Fibroblast of lung (primary cell): ENCODE measurements around the gene PCDHGA1. TPM values are rescaled to one million over a fixed set of nuclear protein-coding genes. Genes with fewer than 3 reads are reported as not detected.
A peak's percentile ranks its signal among the peaks of the same experiment; 100 is the strongest.

ENCODE experiments used
- DNase-seq, 2 donors: peaks; one replicate each; pipeline versions ENCODE4 v3.0.0 to v3.0.0-alpha.2; 2010; ENCODE audit warnings: low read depth in 2 of 2
- H2AFZ ChIP-seq: 2 replicates; pipeline ENCODE4 v1.5.1; 2012; ENCODE audit warnings: low read length, control low read depth, inconsistent platforms
- H3K27ac ChIP-seq: 2 replicates; pipeline ENCODE4 v1.5.1; 2011; ENCODE audit warnings: low read length, control low read depth; ENCODE audit not compliant: insufficient read depth
- H3K27me3 ChIP-seq: 2 replicates; pipeline ENCODE4 v1.5.1; 2011; ENCODE audit warnings: mild to moderate bottlenecking, low read length; ENCODE audit not compliant: control insufficient read depth, insufficient read depth
- H3K36me3 ChIP-seq: 2 replicates; pipeline ENCODE4 v1.5.1; 2011; ENCODE audit warnings: low read length; ENCODE audit not compliant: control insufficient read depth, insufficient read depth
- H3K4me1 ChIP-seq: 2 replicates; pipeline ENCODE4 v1.5.1; 2011; ENCODE audit warnings: low read length; ENCODE audit not compliant: control insufficient read depth, insufficient read depth; ENCODE audit errors: extremely low read depth
- H3K4me2 ChIP-seq: 2 replicates; pipeline ENCODE4 v1.5.1; 2011; ENCODE audit warnings: low read length, control low read depth; ENCODE audit not compliant: insufficient read depth; ENCODE audit errors: extremely low read depth
- H3K4me3 ChIP-seq, 4 experiments: fragments of 200-600 bp in 1 of 4; sonication (generic) in 1 of 4; replicated peaks in 1 of 4; 2 replicates each; pipeline ENCODE4 v1.5.1; 2011 to 2016; ENCODE audit warnings: low read length in 4 of 4, low read depth in 3 of 4, mild to moderate bottlenecking in 3 of 4, control low read depth in 2 of 4, inconsistent platforms in 1 of 4, mixed read lengths in 1 of 4; ENCODE audit not compliant: insufficient read depth in 1 of 4; ENCODE audit errors: control extremely low read depth in 1 of 4
- H3K79me2 ChIP-seq: 2 replicates; pipeline ENCODE4 v1.5.1; 2012; ENCODE audit warnings: mild to moderate bottlenecking, low read length, inconsistent platforms; ENCODE audit not compliant: control insufficient read depth, insufficient read depth
- H3K9ac ChIP-seq: 2 replicates; pipeline ENCODE4 v1.5.1; 2011; ENCODE audit warnings: mild to moderate bottlenecking, low read length, control low read depth; ENCODE audit not compliant: insufficient read depth
- H3K9me3 ChIP-seq: 2 replicates; pipeline ENCODE4 v1.5.1; 2012; ENCODE audit warnings: low read depth, low read length; ENCODE audit not compliant: control insufficient read depth, insufficient read depth
- H4K20me1 ChIP-seq: 2 replicates; pipeline ENCODE4 v1.5.1; 2011; ENCODE audit warnings: low read length; ENCODE audit not compliant: control insufficient read depth, insufficient read depth; ENCODE audit errors: extremely low read depth
- EZH2 ChIP-seq: IDR thresholded peaks from 2 replicates; pipeline ENCODE4 v1.5.1; 2012; ENCODE audit warnings: low read length, control low read depth, mild to moderate bottlenecking; ENCODE audit errors: missing control alignments
- polyA plus RNA-seq, 2 donors: library from polyadenylated mRNA; depleted of rRNA in 1 of 2; stranded (reverse) in 1 of 2; unstranded in 1 of 2; fragments of >200 nt; gene quantifications; 2 replicates each; pipeline ENCODE4 v1.2.1, GENCODE V29; 2011 to 2012; ENCODE audit warnings: missing spikeins in 1 of 2
- total RNA-seq: library from RNA; depleted of rRNA; stranded (reverse); fragments of >200 nt; gene quantifications from 2 replicates; pipeline ENCODE4 v1.2.1, GENCODE V29; 2014
- TF ChIP-seq, protein P1 (sequence below), 2 donors: IDR thresholded peaks in 1 of 2; conservative IDR thresholded peaks in 1 of 2; 1 replicate in 1 of 2; 2 replicates in 1 of 2; pipeline ENCODE4 v1.5.1; 2011 to 2012; ENCODE audit warnings: low read length in 2 of 2, control low read depth in 1 of 2, inconsistent platforms in 1 of 2, low read depth in 1 of 2, mild to moderate bottlenecking in 1 of 2

The PCDHGA1 gene
- total and polyA plus RNA-seq, 2 donors (not counting 1 experiment from before 2014, with no cell fraction given), result 1.6 to 1.8 TPM

DNA sequence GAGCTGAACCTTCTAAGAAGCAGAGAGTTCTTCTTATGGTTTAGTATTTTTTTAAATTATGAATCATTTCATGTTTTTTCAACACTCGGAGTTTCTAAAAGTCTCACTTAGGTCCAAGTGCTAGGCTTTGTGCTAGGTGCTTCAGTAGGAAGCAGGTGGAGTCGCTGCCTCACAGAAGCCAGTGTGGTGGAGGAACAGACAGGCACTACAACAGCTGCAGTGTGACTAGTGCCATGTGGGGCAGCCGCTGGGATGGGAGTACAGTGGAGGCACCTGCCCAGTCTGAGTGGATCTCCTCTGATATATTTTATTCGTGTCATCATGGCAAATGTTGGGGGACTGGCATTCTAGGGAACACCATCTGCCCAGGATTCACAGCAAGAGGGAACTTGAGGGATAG is 173.9 kb downstream of the PCDHGA1 start:
- Histone ChIP-seq H3K27me3 (no peaks in the 10 kb centered on the region), H3K4me3 (no peak overlapping the region), H3K36me3 (peaks cover 7% of the 10 kb centered on the region), H2AFZ (no peak overlapping the region), H3K4me1 (peaks cover 19% of the 10 kb centered on the region), H3K9me3 (no peaks in the 10 kb centered on the region), H3K4me2 (no peak overlapping the region), H3K27ac (no peak overlapping the region), H4K20me1 (no peaks in the 10 kb centered on the region), H3K79me2 (no peaks in the 10 kb centered on the region), H3K9ac (no peak overlapping the region)
- DNase-seq, result no peak
- no peak for TF ChIP-seq EZH2
- TF ChIP-seq, protein P1, sequence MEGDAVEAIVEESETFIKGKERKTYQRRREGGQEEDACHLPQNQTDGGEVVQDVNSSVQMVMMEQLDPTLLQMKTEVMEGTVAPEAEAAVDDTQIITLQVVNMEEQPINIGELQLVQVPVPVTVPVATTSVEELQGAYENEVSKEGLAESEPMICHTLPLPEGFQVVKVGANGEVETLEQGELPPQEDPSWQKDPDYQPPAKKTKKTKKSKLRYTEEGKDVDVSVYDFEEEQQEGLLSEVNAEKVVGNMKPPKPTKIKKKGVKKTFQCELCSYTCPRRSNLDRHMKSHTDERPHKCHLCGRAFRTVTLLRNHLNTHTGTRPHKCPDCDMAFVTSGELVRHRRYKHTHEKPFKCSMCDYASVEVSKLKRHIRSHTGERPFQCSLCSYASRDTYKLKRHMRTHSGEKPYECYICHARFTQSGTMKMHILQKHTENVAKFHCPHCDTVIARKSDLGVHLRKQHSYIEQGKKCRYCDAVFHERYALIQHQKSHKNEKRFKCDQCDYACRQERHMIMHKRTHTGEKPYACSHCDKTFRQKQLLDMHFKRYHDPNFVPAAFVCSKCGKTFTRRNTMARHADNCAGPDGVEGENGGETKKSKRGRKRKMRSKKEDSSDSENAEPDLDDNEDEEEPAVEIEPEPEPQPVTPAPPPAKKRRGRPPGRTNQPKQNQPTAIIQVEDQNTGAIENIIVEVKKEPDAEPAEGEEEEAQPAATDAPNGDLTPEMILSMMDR (conservative IDR thresholded peaks at IDR 0.05 in 1 of 2, IDR thresholded peaks at IDR 0.05 in 1 of 2; ENCODE audit: low read depth in 1 of 2, low read length in 2 of 2), result no peak

DNA sequence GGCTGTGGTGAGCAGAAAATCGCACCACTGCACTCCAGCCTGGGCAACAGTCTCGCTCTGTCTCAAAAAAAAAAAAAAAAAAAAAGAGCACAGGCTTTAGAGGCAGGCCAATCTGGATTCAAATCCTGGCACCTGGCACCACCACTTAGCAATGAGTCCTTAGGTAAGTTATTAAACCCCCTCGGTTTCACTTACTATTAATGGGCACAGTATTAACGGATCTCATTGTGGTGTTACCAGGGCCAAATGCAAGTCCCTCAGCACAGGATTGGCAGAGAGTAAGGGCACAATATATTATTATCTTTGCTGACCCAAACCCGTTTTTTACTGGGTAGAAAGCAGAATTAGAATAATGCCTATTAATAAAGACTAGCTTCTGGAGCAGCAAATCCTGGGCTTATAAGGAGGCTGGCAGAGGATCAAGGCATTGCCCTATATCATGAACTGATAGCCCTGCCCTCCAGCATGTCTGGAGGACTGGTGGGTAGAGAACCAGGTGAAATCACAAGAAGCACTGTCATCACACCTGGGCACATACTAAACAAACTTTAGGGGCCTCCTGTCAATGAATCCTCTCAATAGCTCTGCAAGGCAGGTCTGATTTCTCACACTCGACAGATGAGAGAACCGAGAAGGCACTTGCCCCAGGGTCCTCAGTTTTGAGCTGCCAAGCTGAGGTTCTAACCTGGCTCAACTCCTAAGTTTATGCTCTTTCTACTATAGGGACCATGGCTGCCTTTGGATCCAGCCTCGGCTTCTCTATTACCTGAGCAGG is 176.3 kb downstream of the PCDHGA1 start:
- Histone ChIP-seq H3K9ac (no peak overlapping the region), H3K79me2 (peaks cover 1% of the 10 kb centered on the region), H3K4me2 (no peak overlapping the region), H3K27me3 (no peaks in the 10 kb centered on the region), H3K4me1 (peaks cover 27% of the 10 kb centered on the region), H3K27ac (peak overlapping the region; percentile 12), H2AFZ (no peak overlapping the region), H3K36me3 (peaks cover 14% of the 10 kb centered on the region), H4K20me1 (no peaks in the 10 kb centered on the region), H3K9me3 (no peaks in the 10 kb centered on the region), H3K4me3 (no peak overlapping the region)
- TF ChIP-seq, protein P1 (conservative IDR thresholded peaks at IDR 0.05 in 1 of 2, IDR thresholded peaks at IDR 0.05 in 1 of 2; ENCODE audit: low read depth in 1 of 2, low read length in 2 of 2), result no peak
- TF ChIP-seq EZH2, result no peak
- no peak for DNase-seq

DNA sequence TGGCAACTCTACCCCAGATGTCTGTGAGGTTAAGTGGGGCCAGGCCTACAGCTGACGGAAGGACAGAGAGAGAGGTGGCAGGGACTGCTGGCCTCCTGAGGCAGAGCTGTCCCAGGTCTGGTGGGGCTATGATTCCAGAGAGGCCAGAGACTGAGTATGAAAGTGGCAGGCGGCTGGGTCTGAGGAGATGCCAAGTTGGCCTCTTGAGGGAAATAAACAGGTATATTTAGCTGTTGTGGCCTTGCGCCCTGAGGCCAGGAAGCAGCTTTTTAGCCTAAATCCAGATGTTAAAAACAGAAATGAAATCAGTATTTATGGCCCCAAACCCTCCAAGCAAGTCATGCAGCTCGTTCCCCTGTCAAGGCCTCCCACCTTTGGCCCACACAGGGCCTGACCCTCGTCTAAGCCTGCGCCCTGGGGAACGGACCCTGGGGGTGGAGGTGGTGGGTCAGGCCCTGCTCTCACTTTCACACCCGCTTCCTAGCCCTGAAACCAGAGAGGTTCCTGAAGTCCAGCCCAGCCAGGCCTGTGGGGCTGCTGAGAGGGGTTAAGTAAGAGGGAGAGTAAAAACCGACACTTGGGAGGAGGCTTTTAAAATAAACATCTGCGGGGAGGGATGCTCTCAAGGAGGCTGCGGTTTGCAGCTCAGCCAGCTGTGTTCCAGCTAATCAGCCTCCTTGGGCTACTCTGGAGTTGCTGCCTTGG is 177.2 kb downstream of the PCDHGA1 start:
- no peaks in the 10 kb centered on the region for H3K27me3 ChIP-seq
- peak overlapping the region; percentile 80 for H3K27ac ChIP-seq
- DNase-seq, result peak; percentile 89 to 96
- H3K4me2 ChIP-seq, result peak overlapping the region; percentile 83
- no peak overlapping the region for H3K9ac ChIP-seq
- peaks cover 1% of the 10 kb centered on the region for H3K79me2 ChIP-seq
- peaks cover 33% of the 10 kb centered on the region for H3K4me1 ChIP-seq
- H2AFZ ChIP-seq, result no peak overlapping the region
- H3K4me3 ChIP-seq, result peak overlapping the region in 1 of 4 experiments; percentile 52
- TF ChIP-seq, protein P1 (conservative IDR thresholded peaks at IDR 0.05 in 1 of 2, IDR thresholded peaks at IDR 0.05 in 1 of 2; ENCODE audit: low read depth in 1 of 2, low read length in 2 of 2), result no peak
- TF ChIP-seq EZH2, result no peak
- H3K36me3 ChIP-seq, result peaks cover 21% of the 10 kb centered on the region
- no peaks in the 10 kb centered on the region for H4K20me1 ChIP-seq
- no peaks in the 10 kb centered on the region for H3K9me3 ChIP-seq
